ENCODE data around the gene HUNK. TPM values are rescaled to one million over a fixed set of nuclear protein-coding genes. Genes with fewer than 3 reads are reported as not detected.
"Not testable (repeated sequence)": the region's sequence is repeated elsewhere in the genome, so short reads cannot be mapped to it uniquely, and the experiment has no call there.

Gene HUNK
- total RNA-seq, 2 experiments from 2014 or later: 0.10 to 0.20 TPM

GRCh38 chr21:31850886-31851285 is 21.9 kb upstream of the HUNK start:
- peaks cover 9% of the 10 kb centered on the region for H3K27me3 Mint-ChIP-seq (ENCODE audit: low read depth)
- H3K4me1 Mint-ChIP-seq (ENCODE audit: low read depth): no peaks in the 10 kb centered on the region
- peaks cover 2% of the 10 kb centered on the region for H3K9me3 Mint-ChIP-seq
- CTCF ChIA-PET: interaction anchor here (0.7 kb wide), 1 partner anchor 25 kb away, joined by 3 read pairs; no protein-coding TSS in a partner anchor
- intact Hi-C loops (cut with micrococcal nuclease): no loop called here
- no peaks in the 10 kb centered on the region for H3K36me3 Mint-ChIP-seq (ENCODE audit: low read depth)
- H3K4me3 Mint-ChIP-seq: no peak overlapping the region
- H3K27ac Mint-ChIP-seq: no peak overlapping the region
- no peak for DNase-seq

- Mint-ChIP-seq H3K27me3 (ENCODE audit: low read depth) (peaks cover 4% of the 10 kb centered on the region), H3K36me3 (ENCODE audit: low read depth) (no peaks in the 10 kb centered on the region), H3K4me1 (ENCODE audit: low read depth) (no peaks in the 10 kb centered on the region), H3K9me3 (peaks cover 2% of the 10 kb centered on the region), H3K27ac (no peak overlapping the region), H3K4me3 (no peak overlapping the region)
- intact Hi-C loops (cut with micrococcal nuclease): no loop called here
- DNase-seq: no peak
- CTCF ChIA-PET: no interaction called here
Observed at GRCh38 chr21:31855180-31855579, 17.6 kb upstream of the HUNK start.

- H3K27me3 Mint-ChIP-seq (ENCODE audit: low read depth): peaks cover 4% of the 10 kb centered on the region
- CTCF ChIA-PET: interaction anchor here (0.6 kb wide), 1 partner anchor 26 kb away, joined by 3 read pairs; no protein-coding TSS in a partner anchor
- H3K4me3 Mint-ChIP-seq: no peak overlapping the region
Observed at GRCh38 chr21:31857096-31857495, 15.7 kb upstream of the HUNK start.

GRCh38 chr21:31857631-31858030 is 15.2 kb upstream of the HUNK start:
- H3K4me3 Mint-ChIP-seq; DNase-seq; H3K36me3 Mint-ChIP-seq (ENCODE audit: low read depth); intact Hi-C loops (cut with micrococcal nuclease); H3K9me3 Mint-ChIP-seq; H3K4me1 Mint-ChIP-seq (ENCODE audit: low read depth); H3K27ac Mint-ChIP-seq; H3K27me3 Mint-ChIP-seq (ENCODE audit: low read depth): not testable (repeated sequence)
- CTCF ChIA-PET: interaction anchor here (0.8 kb wide), 1 partner anchor 9 kb away, joined by 3 read pairs; no protein-coding TSS in a partner anchor

More at GRCh38 chr21:31857096-31857495, 15.7 kb upstream of the HUNK start:
- Mint-ChIP-seq H3K27ac (no peak overlapping the region), H3K9me3 (peaks cover 2% of the 10 kb centered on the region), H3K36me3 (ENCODE audit: low read depth) (no peaks in the 10 kb centered on the region), H3K4me1 (ENCODE audit: low read depth) (no peaks in the 10 kb centered on the region)
- intact Hi-C loops (cut with micrococcal nuclease): no loop called here
- DNase-seq: no peak

- H3K4me1 Mint-ChIP-seq (ENCODE audit: low read depth): no peaks in the 10 kb centered on the region
- DNase-seq: no peak
- peaks cover 4% of the 10 kb centered on the region for H3K27me3 Mint-ChIP-seq (ENCODE audit: low read depth)
- no peak overlapping the region for H3K27ac Mint-ChIP-seq
- no peaks in the 10 kb centered on the region for H3K9me3 Mint-ChIP-seq
- H3K36me3 Mint-ChIP-seq (ENCODE audit: low read depth): no peaks in the 10 kb centered on the region
- intact Hi-C loops (cut with micrococcal nuclease): no loop called here
- CTCF ChIA-PET: interaction anchor here (0.6 kb wide), 1 partner anchor 14 kb away, joined by 3 read pairs; no protein-coding TSS in a partner anchor
- H3K4me3 Mint-ChIP-seq: no peak overlapping the region
Observed at GRCh38 chr21:31860851-31861250, 12.0 kb upstream of the HUNK start.

GRCh38 chr21:31862078-31862477 is 10.7 kb upstream of the HUNK start:
- H3K4me3 Mint-ChIP-seq: no peak overlapping the region
- CTCF ChIA-PET: interaction anchor here (0.7 to 1.1 kb wide), 2 partner anchors 12 to 295 kb away, joined by 3 to 4 read pairs; no protein-coding TSS in a partner anchor
- intact Hi-C loops (cut with micrococcal nuclease): no loop called here
- no peaks in the 10 kb centered on the region for H3K4me1 Mint-ChIP-seq (ENCODE audit: low read depth)
- no peaks in the 10 kb centered on the region for H3K36me3 Mint-ChIP-seq (ENCODE audit: low read depth)
- H3K9me3 Mint-ChIP-seq: no peaks in the 10 kb centered on the region
- no peak for DNase-seq
- H3K27me3 Mint-ChIP-seq (ENCODE audit: low read depth): peaks cover 4% of the 10 kb centered on the region
- no peak overlapping the region for H3K27ac Mint-ChIP-seq

- H3K9me3 Mint-ChIP-seq: no peaks in the 10 kb centered on the region
- intact Hi-C loops (cut with micrococcal nuclease): no loop called here
- H3K27ac Mint-ChIP-seq: no peak overlapping the region
- peaks cover 20% of the 10 kb centered on the region for H3K27me3 Mint-ChIP-seq (ENCODE audit: low read depth)
- no peaks in the 10 kb centered on the region for H3K4me1 Mint-ChIP-seq (ENCODE audit: low read depth)
- H3K4me3 Mint-ChIP-seq: no peak overlapping the region
- DNase-seq: no peak
- CTCF ChIA-PET: interaction anchor here (0.6 to 2.9 kb wide), 9 partner anchors 8 to 874 kb away, joined by 3 to 20 read pairs (median 4); no protein-coding TSS in a partner anchor
- H3K36me3 Mint-ChIP-seq (ENCODE audit: low read depth): no peaks in the 10 kb centered on the region
Observed at GRCh38 chr21:31865429-31865970, 7.3 kb upstream of the HUNK start.

- Mint-ChIP-seq H3K36me3 (ENCODE audit: low read depth) (no peaks in the 10 kb centered on the region), H3K27ac (no peak overlapping the region), H3K27me3 (ENCODE audit: low read depth) (peaks cover 21% of the 10 kb centered on the region), H3K4me1 (ENCODE audit: low read depth) (no peaks in the 10 kb centered on the region), H3K9me3 (no peaks in the 10 kb centered on the region), H3K4me3 (no peak overlapping the region)
- peak; percentile 83 for DNase-seq
- CTCF ChIA-PET: interaction anchor here (0.6 to 2.9 kb wide), 9 partner anchors 8 to 874 kb away, joined by 3 to 20 read pairs (median 4); no protein-coding TSS in a partner anchor
- intact Hi-C loops (cut with micrococcal nuclease): loop anchor here (1.0 kb wide), 1 partner anchor 392 kb away; no protein-coding TSS in a partner anchor
Observed at GRCh38 chr21:31866077-31866511, 6.7 kb upstream of the HUNK start.

GRCh38 chr21:31869750-31870149 is 3.1 kb upstream of the HUNK start:
- CTCF ChIA-PET: interaction anchor here (1.2 to 1.3 kb wide), 2 partner anchors 10 to 26 kb away, joined by 3 to 4 read pairs; no protein-coding TSS in a partner anchor
- Mint-ChIP-seq H3K36me3 (ENCODE audit: low read depth) (no peaks in the 10 kb centered on the region), H3K4me3 (no peak overlapping the region), H3K9me3 (no peaks in the 10 kb centered on the region), H3K4me1 (ENCODE audit: low read depth) (peaks cover 5% of the 10 kb centered on the region), H3K27ac (no peak overlapping the region), H3K27me3 (ENCODE audit: low read depth) (peaks cover 37% of the 10 kb centered on the region)
- intact Hi-C loops (cut with micrococcal nuclease): loop anchor here (10.0 kb wide), 1 partner anchor 215 kb away; the partner anchor contains the start of gene SOD1
- no peak for DNase-seq

- Mint-ChIP-seq H3K27me3 (ENCODE audit: low read depth) (peaks cover 42% of the 10 kb centered on the region), H3K27ac (no peak overlapping the region), H3K4me3 (no peak overlapping the region), H3K9me3 (no peaks in the 10 kb centered on the region), H3K36me3 (ENCODE audit: low read depth) (no peaks in the 10 kb centered on the region), H3K4me1 (ENCODE audit: low read depth) (peaks cover 5% of the 10 kb centered on the region)
- no peak for DNase-seq
- CTCF ChIA-PET: interaction anchor here (0.7 to 1.3 kb wide), 3 partner anchors 11 to 25 kb away, joined by 3 to 4 read pairs (median 3); no protein-coding TSS in a partner anchor
- intact Hi-C loops (cut with micrococcal nuclease): loop anchor here (10.0 kb wide), 1 partner anchor 216 kb away; the partner anchor contains the start of gene SOD1
Observed at GRCh38 chr21:31870472-31871193, 2.2 kb upstream of the HUNK start.

- H3K36me3 Mint-ChIP-seq (ENCODE audit: low read depth); CTCF ChIA-PET; H3K27ac Mint-ChIP-seq; H3K9me3 Mint-ChIP-seq; H3K4me1 Mint-ChIP-seq (ENCODE audit: low read depth); DNase-seq; H3K4me3 Mint-ChIP-seq: not testable (repeated sequence)
- intact Hi-C loops (cut with micrococcal nuclease): loop anchor here (10.0 kb wide), 1 partner anchor 217 kb away; the partner anchor contains the start of gene SOD1
- H3K27me3 Mint-ChIP-seq (ENCODE audit: low read depth): peaks cover 46% of the 10 kb centered on the region
Observed at GRCh38 chr21:31871371-31871770, 1.4 kb upstream of the HUNK start.

- H3K27me3 Mint-ChIP-seq (ENCODE audit: low read depth): peaks cover 49% of the 10 kb centered on the region
- H3K36me3 Mint-ChIP-seq (ENCODE audit: low read depth): no peaks in the 10 kb centered on the region
- peak overlapping the region; percentile 72 for H3K4me3 Mint-ChIP-seq
- intact Hi-C loops (cut with micrococcal nuclease): loop anchor here (2.0 to 10.0 kb wide), 2 partner anchors 85 to 217 kb away; partner anchors contain the start of gene SOD1
- H3K9me3 Mint-ChIP-seq: no peaks in the 10 kb centered on the region
- peaks cover 5% of the 10 kb centered on the region for H3K4me1 Mint-ChIP-seq (ENCODE audit: low read depth)
- H3K27ac Mint-ChIP-seq: no peak overlapping the region
- CTCF ChIA-PET: interaction anchor here (1.3 kb wide), 1 partner anchor 86 kb away, joined by 4 read pairs; no protein-coding TSS in a partner anchor
- no peak for DNase-seq
Observed at GRCh38 chr21:31872072-31872451, 758 bp upstream of the HUNK start.
